ENCODE measurements around the gene GRIN3B. TPM values are rescaled to one million over a fixed set of nuclear protein-coding genes. Genes with fewer than 3 reads are reported as not detected.
A peak's percentile ranks its signal among the peaks of the same experiment; 100 is the strongest.

The GRIN3B gene
- total RNA-seq, 1 donor from 2014 or later, result 0.95 TPM

GRCh38 chr19:1017906-1018305 is 17.7 kb downstream of the GRIN3B start:
- DNase-seq (ENCODE audit: low spot score), result no peak
- H3K36me3 Mint-ChIP-seq (ENCODE audit: low read depth, unreplicated experiment), result peaks cover 3% of the 10 kb centered on the region
- H3K9me3 Mint-ChIP-seq (ENCODE audit: unreplicated experiment), result no peaks in the 10 kb centered on the region
- no peak overlapping the region for H3K4me3 Mint-ChIP-seq (ENCODE audit: unreplicated experiment)
- peaks cover 20% of the 10 kb centered on the region for H3K4me1 Mint-ChIP-seq (ENCODE audit: unreplicated experiment)
- no peak overlapping the region for H3K27ac Mint-ChIP-seq (ENCODE audit: unreplicated experiment)
- peaks cover 6% of the 10 kb centered on the region for H3K27me3 Mint-ChIP-seq (ENCODE audit: unreplicated experiment)
- TF ChIP-seq CTCF (IDR thresholded peaks at IDR 0.05; ENCODE audit: unreplicated experiment), result no peak

- Mint-ChIP-seq H3K4me1 (ENCODE audit: unreplicated experiment) (peaks cover 20% of the 10 kb centered on the region), H3K27me3 (ENCODE audit: unreplicated experiment) (peaks cover 6% of the 10 kb centered on the region), H3K27ac (ENCODE audit: unreplicated experiment) (peak overlapping the region; percentile 74), H3K36me3 (ENCODE audit: low read depth, unreplicated experiment) (peaks cover 3% of the 10 kb centered on the region), H3K9me3 (ENCODE audit: unreplicated experiment) (no peaks in the 10 kb centered on the region), H3K4me3 (ENCODE audit: unreplicated experiment) (no peak overlapping the region)
- no peak for TF ChIP-seq CTCF (IDR thresholded peaks at IDR 0.05; ENCODE audit: unreplicated experiment)
- no peak for DNase-seq (ENCODE audit: low spot score)
Measured at GRCh38 chr19:1018393-1018792, 18.2 kb downstream of the GRIN3B start.

GRCh38 chr19:1018932-1019615 is 18.9 kb downstream of the GRIN3B start:
- H3K27me3 Mint-ChIP-seq (ENCODE audit: unreplicated experiment), result peaks cover 6% of the 10 kb centered on the region
- peaks cover 3% of the 10 kb centered on the region for H3K36me3 Mint-ChIP-seq (ENCODE audit: low read depth, unreplicated experiment)
- TF ChIP-seq CTCF (IDR thresholded peaks at IDR 0.05; ENCODE audit: unreplicated experiment), result no peak
- H3K27ac Mint-ChIP-seq (ENCODE audit: unreplicated experiment), result peak overlapping the region; percentile 74
- no peaks in the 10 kb centered on the region for H3K9me3 Mint-ChIP-seq (ENCODE audit: unreplicated experiment)
- H3K4me3 Mint-ChIP-seq (ENCODE audit: unreplicated experiment), result no peak overlapping the region
- peaks cover 20% of the 10 kb centered on the region for H3K4me1 Mint-ChIP-seq (ENCODE audit: unreplicated experiment)
- no peak for DNase-seq (ENCODE audit: low spot score)

GRCh38 chr19:1019616-1019961 is 19.4 kb downstream of the GRIN3B start:
- H3K27me3 Mint-ChIP-seq (ENCODE audit: unreplicated experiment), result peaks cover 6% of the 10 kb centered on the region
- no peaks in the 10 kb centered on the region for H3K9me3 Mint-ChIP-seq (ENCODE audit: unreplicated experiment)
- peaks cover 20% of the 10 kb centered on the region for H3K4me1 Mint-ChIP-seq (ENCODE audit: unreplicated experiment)
- H3K36me3 Mint-ChIP-seq (ENCODE audit: low read depth, unreplicated experiment), result peaks cover 3% of the 10 kb centered on the region
- no peak for DNase-seq (ENCODE audit: low spot score)
- H3K4me3 Mint-ChIP-seq (ENCODE audit: unreplicated experiment), result peak overlapping the region; percentile 96
- peak overlapping the region; percentile 82 for H3K27ac Mint-ChIP-seq (ENCODE audit: unreplicated experiment)
- no peak for TF ChIP-seq CTCF (IDR thresholded peaks at IDR 0.05; ENCODE audit: unreplicated experiment)

- TF ChIP-seq CTCF (IDR thresholded peaks at IDR 0.05; ENCODE audit: unreplicated experiment), result no peak
- Mint-ChIP-seq H3K27me3 (ENCODE audit: unreplicated experiment) (peaks cover 7% of the 10 kb centered on the region), H3K27ac (ENCODE audit: unreplicated experiment) (peak overlapping the region; percentile 82), H3K4me3 (ENCODE audit: unreplicated experiment) (peak overlapping the region; percentile 96), H3K36me3 (ENCODE audit: low read depth, unreplicated experiment) (peaks cover 3% of the 10 kb centered on the region), H3K9me3 (ENCODE audit: unreplicated experiment) (no peaks in the 10 kb centered on the region), H3K4me1 (ENCODE audit: unreplicated experiment) (peaks cover 20% of the 10 kb centered on the region)
- DNase-seq (ENCODE audit: low spot score), result no peak
Measured at GRCh38 chr19:1019980-1020867, 20.0 kb downstream of the GRIN3B start.

Measured in endothelial cell (in vitro differentiated cells).